K562 (cell line): ENCODE data around the gene DNM1. TPM values are rescaled to one million over a fixed set of nuclear protein-coding genes. Genes with fewer than 3 reads are reported as not detected.

Experiments used
- ATAC-seq: fragments of 200-7000 bp; cut with Tn5 transposase; 3 replicates; pipeline ENCODE4 v1.9.1; 2020; ENCODE audit warnings: moderate library complexity
- BruUV-seq: library from RNA; stranded (reverse); fragments of 400-500 nt; replicated peaks from 2 replicates; lab custom pipeline; 2021; lab: Mats Ljungman, UMichigan
- CTCF ChIA-PET: fragments of 300-600 bp; formaldehyde crosslinking; extraction: SDS; loops from one replicate; lab custom pipeline; 2021; ENCODE audit warnings: low intra/inter-chr PET ratio; lab: Yijun Ruan, JAX
- POLR2A ChIA-PET: fragments of 300-600, 350-650 bp; sonication (Branson Sonifier 250); formaldehyde crosslinking; extraction: SDS; loops from one replicate; lab custom pipeline; 2021; ENCODE audit warnings: antibody characterized with exemption, inconsistent platforms; lab: Yijun Ruan, JAX
- DNase-seq, 4 experiments: peaks; one replicate each; pipeline versions ENCODE4 v3.0.0 to v3.0.0-alpha.2; 2011 to 2018; ENCODE audit warnings: low spot score in 3 of 4, mixed read lengths in 3 of 4; ENCODE audit errors: extremely low read depth in 1 of 4
- FAIRE-seq: peaks from 2 replicates; lab custom pipeline; 2011; peaks lifted over from hg19 to GRCh38; lab: Jason Lieb, UNC
- H2AFZ ChIP-seq: 2 replicates; pipeline ENCODE4 v1.6.0; 2011; ENCODE audit warnings: low read depth, low read length, control low read depth, inconsistent platforms
- H3K27ac ChIP-seq: fragments of 200-600 bp; 3 replicates; pipeline ENCODE4 v1.8.0; 2011; ENCODE audit warnings: low read depth, mild to moderate bottlenecking, control low read depth, inconsistent platforms, low read length, moderate library complexity, mixed read lengths; ENCODE audit errors: extremely low read depth
- H3K27me3 ChIP-seq, 2 experiments: fragments of 300-600 bp in 1 of 2; 2 replicates in 1 of 2; 3 replicates in 1 of 2; pipeline versions ENCODE4 v1.6.0 to v1.8.0; 2011; ENCODE audit warnings: inconsistent platforms in 2 of 2, low read length in 2 of 2, mild to moderate bottlenecking in 1 of 2, mixed read lengths in 1 of 2, moderate library complexity in 1 of 2; ENCODE audit not compliant: control insufficient read depth in 2 of 2, insufficient read depth in 2 of 2
- H3K36me3 ChIP-seq: fragments of 300-600 bp; 3 replicates; pipeline ENCODE4 v1.8.0; 2011; ENCODE audit warnings: mild to moderate bottlenecking, low read length, inconsistent platforms; ENCODE audit not compliant: control insufficient read depth, insufficient read depth
- H3K4me1 ChIP-seq, 2 experiments: fragments of 200-600 bp in 1 of 2; replicated peaks in 1 of 2; 2 replicates in 1 of 2; 3 replicates in 1 of 2; pipeline versions ENCODE4 v1.5.1 to v1.8.0; 2011; ENCODE audit warnings: inconsistent platforms in 2 of 2, low read length in 2 of 2, mild to moderate bottlenecking in 1 of 2, mixed read lengths in 1 of 2, moderate library complexity in 1 of 2; ENCODE audit not compliant: control insufficient read depth in 2 of 2, insufficient read depth in 2 of 2
- H3K4me2 ChIP-seq: 2 replicates; pipeline ENCODE4 v1.6.1; 2011; ENCODE audit warnings: low read length, control low read depth, inconsistent platforms, mixed read lengths; ENCODE audit not compliant: insufficient read depth
- H3K4me3 ChIP-seq: fragments of 200-600 bp; sonication (generic), shearing (Covaris generic); 2 replicates; pipeline ENCODE4 v1.5.1; 2016; ENCODE audit warnings: control low read depth, inconsistent platforms
- H3K79me2 ChIP-seq: fragments of 200-600 bp; 3 replicates; pipeline ENCODE4 v1.8.0; 2011; ENCODE audit warnings: low read length, inconsistent platforms; ENCODE audit not compliant: control insufficient read depth, insufficient read depth
- H3K9ac ChIP-seq, 2 experiments: 2 replicates each; pipeline versions ENCODE4 v1.6.0 to v1.6.1; 2011; ENCODE audit warnings: low read depth in 2 of 2, low read length in 2 of 2, control low read depth in 1 of 2, inconsistent platforms in 1 of 2, mild to moderate bottlenecking in 1 of 2, mixed read lengths in 1 of 2; ENCODE audit not compliant: insufficient read depth in 1 of 2
- H3K9me1 ChIP-seq: one replicate; pipeline ENCODE4 v1.6.0; 2011; ENCODE audit warnings: inconsistent platforms, mild to moderate bottlenecking, low read length, moderate library complexity; ENCODE audit not compliant: control insufficient read depth, insufficient read depth
- H3K9me3 ChIP-seq: replicated peaks from 2 replicates; pipeline ENCODE4 v1.5.1; 2011; ENCODE audit warnings: low read depth, low read length, inconsistent platforms; ENCODE audit not compliant: control insufficient read depth, insufficient read depth
- H4K20me1 ChIP-seq: replicated peaks from 2 replicates; pipeline ENCODE4 v1.6.1; 2011; ENCODE audit warnings: low read length, inconsistent platforms, mixed read lengths; ENCODE audit not compliant: control insufficient read depth, insufficient read depth
- EHMT2 ChIP-seq: fragments of 450-650 bp; IDR thresholded peaks from 2 replicates; pipeline ENCODE4 v1.6.1; 2018; ENCODE audit warnings: antibody characterized with exemption
- HDGF ChIP-seq: fragments of 450-650 bp; IDR thresholded peaks from 2 replicates; pipeline ENCODE4 v1.6.1; 2016
- ILK ChIP-seq: fragments of 450-650 bp; IDR thresholded peaks from 2 replicates; pipeline ENCODE4 v1.6.1; 2016; ENCODE audit warnings: missing genetic modification characterization, low read depth, mild to moderate bottlenecking, missing compliant biosample characterization, moderate library complexity, borderline replicate concordance
- NRF1 ChIP-seq, 2 experiments: fragments of 450-650 bp; IDR thresholded peaks in 1 of 2; conservative IDR thresholded peaks in 1 of 2; 2 replicates each; pipeline ENCODE4 v1.6.1; 2014; ENCODE audit warnings: mild to moderate bottlenecking in 2 of 2
- POLR2A ChIP-seq: fragments of 450-650 bp; conservative IDR thresholded peaks from 2 replicates; pipeline ENCODE4 v1.6.1; 2016
- PRMT5 ChIP-seq: sonication (generic); formaldehyde crosslinking; IDR thresholded peaks from 2 replicates; pipeline ENCODE4 v1.5.0; 2020; ENCODE audit warnings: missing genetic modification reagents
- PTBP1 ChIP-seq: fragments of 200-400 bp; formaldehyde crosslinking; IDR thresholded peaks from 2 replicates; pipeline ENCODE4 v1.6.1; 2017; ENCODE audit warnings: low read depth, low read length
- RBFOX2 ChIP-seq: fragments of 200-400 bp; formaldehyde crosslinking; IDR thresholded peaks from 2 replicates; pipeline ENCODE4 v1.6.1; 2017; ENCODE audit warnings: low read depth, mild to moderate bottlenecking, low read length, moderate library complexity
- SIRT6 ChIP-seq: IDR thresholded peaks from one replicate; pipeline ENCODE4 v1.6.1; 2012; ENCODE audit warnings: low read depth, mild to moderate bottlenecking, control low read depth, inconsistent platforms, low read length, moderate library complexity
- ZNF124 ChIP-seq: sonication (generic); formaldehyde crosslinking; IDR thresholded peaks from 2 replicates; pipeline ENCODE4 v1.8.1; 2022; ENCODE audit warnings: missing genetic modification reagents
- ZNF282 ChIP-seq: sonication (generic); formaldehyde crosslinking; IDR thresholded peaks from 2 replicates; pipeline ENCODE4 v1.8.1; 2023; ENCODE audit warnings: missing genetic modification reagents
- ZNF586 ChIP-seq: fragments of 450-650 bp; formaldehyde crosslinking; conservative IDR thresholded peaks from 2 replicates; pipeline ENCODE4 v1.4.0; 2020; ENCODE audit warnings: mild to moderate bottlenecking, moderate library complexity
- ZNF75A ChIP-seq: fragments of 450-650 bp; formaldehyde crosslinking; IDR thresholded peaks from 2 replicates; pipeline ENCODE4 v1.4.0; 2020; ENCODE audit warnings: mild to moderate bottlenecking
- WGBS: fragments of 100-300 bp; shearing (Covaris generic); methylation state at CpG from one replicate; pipeline ENCODE4 v1.1.6; 2016; ENCODE audit warnings: low coverage, mixed read lengths; ENCODE audit not compliant: insufficient coverage; ENCODE audit errors: missing lambda C conversion rate; 5-methylcytosine and 5-hydroxymethylcytosine counted together
- in situ Hi-C: fragments of 300-500 bp; cut with MboI; formaldehyde crosslinking; loops from 4 replicates; pipeline ENCODE4 v1.15.0; 2018; ENCODE audit warnings: inconsistent platforms, mixed read lengths
- intact Hi-C: fragments of 100-400 bp; cut with micrococcal nuclease; formaldehyde crosslinking; loops from 2 replicates; pipeline ENCODE4 v1.14.2; 2022
- polyA plus RNA-seq, 8 experiments: library from polyadenylated mRNA; depleted of rRNA in 4 of 8; stranded (reverse) in 5 of 8; unstranded in 3 of 8; fragments of >200 nt; fragmentation: Nextera tagmentation in 2 of 8; fragmentation: Illumina TruSeq in 1 of 8; extraction: Ambion mirVana in 2 of 8; extraction: Trizol in 1 of 8; gene quantifications; 2 replicates each; pipeline versions ENCODE4 v1.2.1 to v1.2.3, GENCODE V29; 2011 to 2014; ENCODE audit warnings: inconsistent platforms in 1 of 8, missing spikeins in 1 of 8
- total RNA-seq, 7 experiments: library from RNA; depleted of rRNA in 6 of 7; stranded (reverse); fragments of >200 nt in 6 of 7; fragmentation: Illumina TruSeq in 2 of 7; extraction: Trizol in 2 of 7; gene quantifications; 2 replicates each; pipeline versions ENCODE4 v1.2.1 to v1.2.3, GENCODE V29; 2011 to 2021; ENCODE audit warnings: low replicate concordance in 1 of 7
- TF ChIP-seq, protein P1 (sequence below), 2 experiments: IDR thresholded peaks in 1 of 2; conservative IDR thresholded peaks in 1 of 2; 2 replicates each; pipeline ENCODE4 v1.6.1; 2016; ENCODE audit warnings: low read depth in 2 of 2, mild to moderate bottlenecking in 1 of 2, missing compliant biosample characterization in 1 of 2, missing genetic modification characterization in 1 of 2, moderate library complexity in 1 of 2

Gene DNM1
- total and polyA plus RNA-seq, 9 of the 15 experiments (the other 6 are each of a cell fraction or from before 2014, with no cell fraction given), result 0.39 to 23.1 (median 9.1) TPM

DNA sequence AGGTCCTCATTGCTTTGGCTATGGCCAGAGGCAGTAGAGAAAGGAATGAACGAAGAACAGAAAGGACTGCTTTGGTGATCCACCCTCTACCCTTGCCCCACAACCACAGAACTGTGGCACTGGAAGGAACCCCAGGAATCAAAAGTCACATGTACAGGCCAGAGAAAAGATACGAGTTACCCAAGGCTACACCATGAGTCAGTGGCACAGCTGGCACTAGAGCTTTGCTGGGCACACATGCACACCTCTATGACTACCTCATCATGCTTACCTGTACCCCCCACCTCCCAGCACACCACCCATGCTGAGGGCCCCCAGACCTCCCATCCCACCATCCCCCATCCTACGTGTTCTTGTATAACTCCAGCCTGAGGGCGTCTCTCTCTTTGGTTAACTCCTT is 59.5 kb downstream of the DNM1 start:
- CTCF ChIA-PET, result no interaction called here
- Histone ChIP-seq H3K4me1 (peaks cover 0 to 17% of the 10 kb centered on the region in 2 experiments; a peak in 2 of 5 replicates), H3K9ac (no peak overlapping the region; a peak in 1 of 4 replicates), H3K79me2 (no peaks in the 10 kb centered on the region), H3K4me3 (no peak overlapping the region), H3K9me3 (no peaks in the 10 kb centered on the region), H3K9me1 (peaks cover 4% of the 10 kb centered on the region), H3K27me3 (no peaks in the 10 kb centered on the region), H3K36me3 (peaks cover 87% of the 10 kb centered on the region), H4K20me1 (no peaks in the 10 kb centered on the region), H3K27ac (no peak overlapping the region), H3K4me2 (no peak overlapping the region), H2AFZ (no peak overlapping the region)
- intact Hi-C loops (no loop called here), in situ Hi-C loops (no loop called here)
- TF ChIP-seq ZNF124 (CRISPR knock-in tag), result peak; percentile 69; the same call in 1 of the 2 replicates
- TF ChIP-seq SIRT6, result no peak
- FAIRE-seq, result no peak
- BruUV-seq, result no TSS peak
- DNase-seq, result no peak
- POLR2A ChIA-PET, result interaction anchor here (0.6 to 2.3 kb wide), 6 partner anchors 9 to 943 kb away, joined by 3 to 24 read pairs (median 5); partner anchors contain the start of gene BBLN
- ATAC-seq, result no peak
- WGBS, result 78% methylated on average over 4 of the region's 4 CpGs

DNA sequence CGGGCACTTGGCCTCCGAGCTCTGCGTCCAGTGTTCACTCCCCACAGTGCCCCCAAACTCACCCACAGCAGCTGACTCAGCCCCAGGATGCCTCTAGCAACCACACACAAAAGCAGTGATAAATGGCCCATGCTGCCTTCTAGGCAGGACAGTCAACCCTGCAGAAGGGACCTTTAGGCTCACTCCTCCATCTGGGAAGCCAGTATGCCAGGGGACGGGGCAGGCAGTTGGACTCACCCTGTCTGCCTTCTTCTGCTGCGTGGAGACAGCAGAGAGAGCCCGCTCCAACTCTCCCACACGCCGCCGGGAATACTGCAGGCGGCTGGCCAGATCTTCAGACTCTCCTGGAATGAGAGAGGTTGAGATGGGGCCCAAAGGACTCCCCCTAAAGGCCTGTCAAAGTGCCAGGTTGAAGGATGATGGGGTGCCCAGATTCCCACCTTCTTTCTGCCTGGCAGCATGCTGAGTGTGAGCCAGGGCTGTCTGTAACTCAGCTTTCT is 62.2 kb downstream of the DNM1 start:
- DNase-seq (no peak), FAIRE-seq (no peak), ATAC-seq (no peak)
- Histone ChIP-seq H3K79me2 (no peaks in the 10 kb centered on the region), H3K9ac (peak overlapping the region in 1 of 2 experiments; percentile 11; a peak in 2 of 4 replicates), H3K27ac (no peak overlapping the region), H3K9me1 (peaks cover 11% of the 10 kb centered on the region), H3K36me3 (peaks cover 85% of the 10 kb centered on the region), H2AFZ (no peak overlapping the region), H4K20me1 (0 out of 2 replicates have a peak, but pooled peaks cover 3% of the 10 kb centered on the region), H3K9me3 (no peaks in the 10 kb centered on the region), H3K4me2 (no peak overlapping the region), H3K27me3 (no peaks in the 10 kb centered on the region), H3K4me3 (no peak overlapping the region), H3K4me1 (peaks cover 0 to 5% of the 10 kb centered on the region in 2 experiments; a peak in 2 of 5 replicates)
- in situ Hi-C loops, result no loop called here
- 94% methylated on average over 10 of the region's 10 CpGs for WGBS
- BruUV-seq, result no TSS peak
- intact Hi-C loops, result no loop called here
- CTCF ChIA-PET, result no interaction called here
- POLR2A ChIA-PET, result interaction anchor here (1.0 to 2.1 kb wide), 3 partner anchors 11 to 39 kb away, joined by 3 to 9 read pairs (median 4); partner anchors contain the start of genes GOLGA2 and SWI5
- TF ChIP-seq RBFOX2 (peak; percentile 36; the same call in 1 of the 2 replicates), ILK (no peak), PTBP1 (no peak), HDGF (no peak), POLR2A (no peak), ZNF586 (CRISPR knock-in tag) (no peak), ZNF282 (CRISPR knock-in tag) (0 out of 2 replicates have a peak, but pooled peaks have one; percentile 41), ZNF75A (no peak), EHMT2 (no peak), PRMT5 (0 out of 2 replicates have a peak, but pooled peaks have one; percentile 28), NRF1 (conservative IDR thresholded peaks at IDR 0.05 in 1 of 2, IDR thresholded peaks at IDR 0.05 in 1 of 2) (no peak)
- TF ChIP-seq, protein P1, sequence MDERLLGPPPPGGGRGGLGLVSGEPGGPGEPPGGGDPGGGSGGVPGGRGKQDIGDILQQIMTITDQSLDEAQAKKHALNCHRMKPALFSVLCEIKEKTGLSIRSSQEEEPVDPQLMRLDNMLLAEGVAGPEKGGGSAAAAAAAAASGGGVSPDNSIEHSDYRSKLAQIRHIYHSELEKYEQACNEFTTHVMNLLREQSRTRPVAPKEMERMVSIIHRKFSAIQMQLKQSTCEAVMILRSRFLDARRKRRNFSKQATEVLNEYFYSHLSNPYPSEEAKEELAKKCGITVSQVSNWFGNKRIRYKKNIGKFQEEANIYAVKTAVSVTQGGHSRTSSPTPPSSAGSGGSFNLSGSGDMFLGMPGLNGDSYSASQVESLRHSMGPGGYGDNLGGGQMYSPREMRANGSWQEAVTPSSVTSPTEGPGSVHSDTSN (CRISPR knock-in tag; IDR thresholded peaks at IDR 0.05; ENCODE audit: low read depth), result 0 out of 2 replicates have a peak, but pooled peaks have one; percentile 28
- TF ChIP-seq, protein P1 (tag; conservative IDR thresholded peaks at IDR 0.05; ENCODE audit: low read depth), result no peak
